ENCODE measurements around the gene FICD.
"Not testable (repeated sequence)": the region's sequence is repeated elsewhere in the genome, so short reads cannot be mapped to it uniquely, and the experiment has no call there.

Gene FICD

GRCh38 chr12:108514973-108515814 lies at the start of gene FICD:
Gene FICD, plus strand, starts transcription at chr12:108515277. Its CDS starts 1,696 bp downstream, at chr12:108516973.
- peak; percentile 93 for DNase-seq

DNA sequence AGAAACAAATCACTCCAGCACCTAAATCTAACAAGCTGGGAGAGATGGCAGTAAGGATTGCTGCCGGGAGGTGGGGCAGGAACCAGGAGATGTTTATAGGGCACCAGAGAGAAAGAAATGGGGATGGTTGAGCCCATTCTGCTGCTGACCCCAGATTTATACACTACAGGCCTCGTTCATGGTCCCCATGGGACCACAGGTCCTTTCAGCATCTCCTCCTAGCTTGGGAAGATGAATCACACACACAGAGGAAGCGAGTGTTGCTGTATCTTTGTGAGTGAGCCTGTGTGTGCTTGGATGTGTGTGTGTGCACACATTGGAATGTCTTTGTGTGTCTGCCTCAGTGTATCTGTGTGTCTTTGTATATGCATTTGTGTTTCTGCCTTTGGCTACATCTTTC lies 49.7 kb upstream of the FICD start:
- DNase-seq: no peak

DNA sequence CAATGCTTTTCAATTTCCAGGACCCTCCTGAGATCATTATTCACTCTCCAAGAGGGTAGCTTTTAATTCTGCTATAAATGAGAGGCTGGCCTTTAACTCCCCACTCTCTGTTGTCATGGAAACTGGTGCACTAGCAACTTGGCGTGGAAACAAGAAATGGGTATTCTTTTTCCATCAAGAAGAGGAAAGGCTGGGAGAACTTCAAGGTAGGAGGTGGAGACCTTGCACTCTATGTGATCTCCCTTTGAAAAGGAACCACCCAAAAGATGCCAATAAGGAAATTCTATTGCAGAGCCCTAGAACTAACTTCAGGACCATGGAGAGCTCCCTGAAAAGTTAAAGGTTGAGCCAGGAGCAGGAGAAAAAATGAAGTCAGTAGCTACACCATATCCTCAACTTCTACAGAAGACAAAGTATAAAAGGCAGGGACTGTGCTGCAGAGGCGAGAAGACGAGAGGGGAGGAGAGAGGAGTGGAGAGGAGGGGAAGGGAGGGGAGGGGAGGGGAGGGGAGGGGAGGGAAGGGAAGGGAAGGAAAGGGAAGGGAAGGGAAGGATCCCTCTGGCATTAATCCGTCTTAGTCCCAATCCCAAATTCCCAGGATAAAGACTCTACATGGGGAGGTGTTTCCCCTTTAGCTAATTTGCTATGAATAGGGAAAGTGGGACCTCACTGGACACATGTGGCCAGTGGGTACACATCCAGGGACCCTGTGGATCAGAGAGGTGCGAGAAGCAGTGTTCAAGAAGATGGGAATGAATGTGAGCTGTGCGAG lies 46.7 kb upstream of the FICD start:
- DNase-seq: no peak

- no peak for DNase-seq
Observed at GRCh38 chr12:108473400-108474055, 41.5 kb upstream of the FICD start.

GRCh38 chr12:108475396-108475795 lies 39.7 kb upstream of the FICD start:
- DNase-seq: peak; percentile 28

DNA sequence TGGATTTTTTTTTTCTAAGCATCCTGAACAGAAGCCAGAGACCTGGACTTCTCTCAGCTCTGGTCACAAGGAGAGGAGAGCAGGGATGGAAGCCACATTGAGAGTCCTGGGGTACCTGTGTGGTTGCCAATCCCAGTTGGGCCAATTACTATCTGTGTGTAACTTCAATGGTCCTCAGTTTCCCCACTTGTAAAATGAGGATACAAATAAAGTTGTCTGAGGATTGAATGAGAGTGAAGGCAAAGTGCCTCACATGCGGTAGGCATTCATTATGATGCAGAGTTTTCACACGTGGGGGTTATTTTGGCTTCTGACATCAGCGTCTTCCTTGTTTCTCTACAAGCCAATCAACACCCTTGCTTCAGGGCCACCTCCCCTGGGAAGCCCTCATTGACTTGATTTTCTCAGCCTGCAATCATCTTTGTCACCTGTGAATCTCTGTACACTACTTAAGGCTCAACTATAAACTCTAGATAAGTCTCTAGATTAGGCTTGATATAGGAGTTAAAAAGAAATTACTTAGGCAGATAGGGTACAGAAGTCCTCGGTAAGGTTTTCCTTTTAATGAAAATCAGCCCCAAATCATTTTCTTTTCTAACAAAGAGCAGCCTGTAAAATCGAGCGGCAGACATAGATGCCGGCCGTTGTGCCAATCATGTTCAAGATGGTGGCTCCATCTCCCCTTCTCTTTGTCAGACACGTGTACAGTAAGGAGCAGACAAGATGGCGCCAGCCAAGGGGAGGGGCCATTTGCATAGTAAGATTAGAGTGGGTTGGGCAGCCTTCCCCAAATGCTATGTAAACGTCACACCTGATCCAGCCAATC lies 37.8 kb upstream of the FICD start:
- DNase-seq: no peak

GRCh38 chr12:108477881-108478259 lies 37.2 kb upstream of the FICD start:
- DNase-seq: no peak

DNA sequence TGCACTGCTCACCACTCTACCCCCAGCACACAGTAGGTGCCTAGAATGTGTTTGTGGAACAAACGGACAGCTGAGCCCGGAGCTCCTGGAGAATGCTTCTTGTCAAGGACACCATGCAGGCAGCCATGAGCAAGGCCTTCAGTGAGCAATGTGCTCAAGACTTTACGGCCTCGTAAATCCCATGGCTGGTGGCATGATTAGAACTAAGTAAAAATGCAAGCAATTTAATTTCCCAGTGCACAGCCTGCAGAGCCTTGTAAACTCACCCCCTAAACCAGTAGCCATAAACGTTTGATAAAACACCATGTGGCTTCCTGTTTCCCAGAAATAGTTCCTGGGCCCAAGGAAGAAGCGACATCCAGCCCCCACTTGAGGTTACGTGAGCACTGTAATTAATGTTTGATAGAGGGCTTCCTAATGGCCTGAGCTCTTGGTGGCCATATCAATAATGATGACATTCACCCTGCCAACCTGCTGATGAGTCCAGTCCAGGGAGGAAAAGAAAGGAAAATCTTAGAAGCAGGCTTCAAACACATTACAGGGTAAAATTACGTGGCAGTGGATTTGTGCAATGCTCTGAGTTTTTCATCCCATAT lies 36.4 kb upstream of the FICD start:
- no peak for DNase-seq

DNA sequence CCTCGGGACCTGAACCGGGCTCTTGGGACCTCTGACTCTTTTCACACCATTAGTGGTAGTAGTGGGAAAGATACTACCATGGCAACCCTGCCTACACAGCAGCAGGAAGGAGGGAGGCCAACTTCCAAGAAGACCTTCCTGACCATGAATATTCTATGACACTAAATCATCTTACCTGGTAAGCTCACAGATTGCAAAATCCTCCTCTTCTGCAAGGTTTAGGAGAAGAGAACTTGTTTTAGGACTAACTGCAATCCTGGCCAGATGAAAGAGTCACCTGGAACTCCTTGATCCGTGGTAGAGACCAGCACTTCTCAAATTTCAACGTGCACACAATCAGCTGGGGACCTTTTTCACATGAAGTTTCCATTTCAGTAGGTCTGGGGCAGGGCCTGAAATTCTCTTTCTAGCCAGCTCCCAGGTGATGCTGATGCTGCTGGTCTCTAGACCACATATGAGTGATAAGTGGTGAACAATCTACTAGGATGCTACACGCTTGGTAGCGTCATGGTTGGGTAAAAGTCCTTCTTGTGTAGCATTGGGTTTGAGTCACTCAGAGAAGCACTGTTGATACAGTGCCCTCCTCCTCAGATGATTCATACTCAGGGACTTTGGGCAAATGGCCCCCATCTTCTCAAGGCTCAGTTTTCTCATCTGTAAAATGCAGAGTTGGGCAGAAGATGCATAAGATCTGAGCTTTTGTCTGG lies 35.6 kb upstream of the FICD start:
- no peak for DNase-seq

DNA sequence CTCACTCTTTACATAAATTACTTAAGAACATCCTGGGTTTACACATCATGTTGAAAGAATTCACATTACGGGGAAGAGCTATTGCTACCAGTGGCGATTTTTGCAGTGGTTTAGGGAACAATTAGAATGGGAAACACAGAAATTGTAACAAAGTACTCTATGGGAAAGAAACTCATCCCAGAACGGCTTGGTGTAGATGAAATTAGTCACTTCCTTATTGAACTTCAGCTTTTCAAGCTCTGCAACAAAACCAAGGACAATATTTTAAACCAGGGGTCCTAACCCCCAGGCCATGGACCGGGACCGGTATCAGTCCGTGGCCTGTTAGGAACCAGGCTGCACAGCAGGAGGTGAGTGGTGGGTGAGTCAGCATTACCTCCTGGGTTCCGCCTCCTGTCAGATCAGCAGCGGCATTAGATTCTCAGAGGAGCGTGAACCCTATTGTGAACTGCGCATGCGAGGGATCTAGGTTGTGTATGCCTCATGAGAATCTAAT lies 32.3 kb upstream of the FICD start:
- no peak for DNase-seq

- DNase-seq: peak; percentile 45
Observed at GRCh38 chr12:108483213-108484059, 31.6 kb upstream of the FICD start.

DNA sequence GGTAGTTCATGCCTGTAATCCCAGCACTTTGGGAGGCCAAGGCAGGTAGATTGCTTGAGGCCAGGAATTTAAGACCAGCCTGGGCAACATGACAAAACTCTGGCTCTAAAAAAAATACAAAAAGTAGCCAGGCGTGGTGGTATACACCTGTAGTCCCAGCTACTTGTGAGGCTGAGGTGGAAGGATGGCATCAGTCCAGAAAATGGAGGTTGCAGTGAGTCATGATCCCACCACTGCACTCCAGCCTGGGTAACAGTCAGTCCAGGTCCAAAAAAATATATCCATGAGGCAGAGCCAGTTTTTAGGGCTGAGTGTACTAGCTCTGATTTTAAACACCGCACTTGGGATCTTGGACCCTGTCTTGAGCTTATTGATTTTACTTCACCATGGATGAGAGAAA lies 30.6 kb upstream of the FICD start:
- no peak for DNase-seq

GRCh38 chr12:108484845-108485244 lies 30.2 kb upstream of the FICD start:
- no peak for DNase-seq

GRCh38 chr12:108485371-108485770 lies 29.7 kb upstream of the FICD start:
- DNase-seq: not testable (repeated sequence)

DNA sequence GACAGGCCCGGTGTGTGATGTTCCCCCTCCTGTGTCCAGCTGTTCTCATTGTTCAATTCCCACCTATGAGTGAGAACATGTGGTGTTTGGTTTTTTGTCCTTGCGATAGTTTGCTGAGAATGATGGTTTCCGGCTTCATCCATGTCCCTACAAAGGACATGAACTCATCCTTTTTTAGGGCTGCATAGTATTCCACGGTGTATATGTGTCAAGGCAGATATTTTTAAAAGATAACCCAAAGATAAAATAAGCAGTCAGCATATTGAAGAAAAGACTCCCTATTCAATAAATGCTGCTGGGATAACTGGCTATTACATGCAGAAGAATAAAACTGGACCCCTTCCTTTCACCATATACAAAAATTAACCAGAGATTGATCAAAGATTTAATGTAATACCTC lies 28.0 kb upstream of the FICD start:
- not testable (repeated sequence) for DNase-seq

GRCh38 chr12:108491256-108491655 lies 23.8 kb upstream of the FICD start:
- no peak for DNase-seq

DNA sequence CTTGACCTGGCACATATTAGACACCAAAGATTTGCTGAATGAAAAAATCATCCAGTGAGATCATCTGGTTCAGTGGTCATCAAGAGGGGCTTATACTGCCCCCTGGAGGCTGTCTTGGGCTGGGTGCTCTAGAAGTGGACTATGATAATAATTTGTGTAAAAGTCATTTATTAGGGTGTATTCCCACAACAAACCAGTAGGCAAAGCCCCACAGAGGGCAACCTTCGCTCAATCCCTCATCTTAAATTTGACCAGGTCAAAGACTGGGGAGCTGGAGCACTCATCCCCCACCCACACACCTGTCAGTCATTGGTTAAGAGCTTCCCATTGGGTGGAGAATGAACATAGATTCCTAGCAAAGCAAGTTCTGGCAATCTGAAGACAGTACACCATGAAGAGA lies 20.0 kb upstream of the FICD start:
- peak; percentile 17 for DNase-seq

GRCh38 chr12:108495823-108496579 lies 19.1 kb upstream of the FICD start:
- DNase-seq: no peak

DNA sequence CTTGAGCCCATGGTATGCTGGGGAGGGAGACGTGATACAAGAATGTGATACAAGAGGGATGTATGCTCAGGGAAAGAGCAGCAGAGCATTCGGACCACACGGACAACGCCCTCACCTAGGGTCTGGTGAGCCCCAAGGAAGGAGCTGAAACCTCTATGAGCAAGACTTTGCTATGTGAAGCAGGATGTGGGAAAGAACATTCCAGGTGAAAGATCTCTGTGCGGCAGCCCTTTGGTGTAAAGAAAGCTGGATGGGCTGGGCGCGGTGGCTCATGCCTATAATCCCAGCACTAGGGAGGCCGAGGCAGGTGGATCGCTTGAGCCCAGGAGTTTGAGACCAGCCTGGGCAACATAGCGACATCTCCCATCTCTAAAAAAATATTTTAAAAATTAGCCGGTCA lies 16.9 kb upstream of the FICD start:
- DNase-seq: no peak

- DNase-seq: no peak
Observed at GRCh38 chr12:108502922-108503321, 12.2 kb upstream of the FICD start.
